ENCODE measurements around the gene POU2AF2. TPM values are rescaled to one million over a fixed set of nuclear protein-coding genes. Genes with fewer than 3 reads are reported as not detected.
A peak's percentile ranks its signal among the peaks of the same experiment; 100 is the strongest.
"Not testable (repeated sequence)": the region's sequence is repeated elsewhere in the genome, so short reads cannot be mapped to it uniquely, and the experiment has no call there.

Gene POU2AF2
- total and polyA plus RNA-seq, 2 of the 8 experiments (the other 6 are each of a cell fraction or from before 2014, with no cell fraction given), result not detected

- H2BK15ac ChIP-seq (ENCODE audit: low read length); H4K5ac ChIP-seq (ENCODE audit: insufficient read length, low read depth, low read length); H3K36me3 ChIP-seq (ENCODE audit: control insufficient read depth in 2 of 4, insufficient read depth in 4 of 4, low read length in 3 of 4); H3K9me3 ChIP-seq (ENCODE audit: insufficient read depth in 2 of 2, low read depth in 1 of 2, low read length in 1 of 2); H2BK5ac ChIP-seq (ENCODE audit: low read depth, low read length); H3K23me2 ChIP-seq (ENCODE audit: low read depth, low read length); H2BK12ac ChIP-seq (ENCODE audit: low read depth, low read length); H3K18ac ChIP-seq (ENCODE audit: extremely low read depth, low read length); H2AK5ac ChIP-seq (ENCODE audit: low read depth, low read length); H2BK20ac ChIP-seq (ENCODE audit: low read length); H3K79me1 ChIP-seq (ENCODE audit: low read depth, low read length); H3K14ac ChIP-seq (ENCODE audit: insufficient read length); POLR2A ChIA-PET (ENCODE audit: partially characterized antibody); H3K56ac ChIP-seq (replicated peaks; ENCODE audit: insufficient read length, low read depth, low read length); FAIRE-seq; H3K4ac ChIP-seq (replicated peaks; ENCODE audit: insufficient read length, low read depth, low read length); H3K23ac ChIP-seq (ENCODE audit: insufficient read length); H3K79me2 ChIP-seq (ENCODE audit: control insufficient read depth in 1 of 2, insufficient read depth in 2 of 2, low read length in 2 of 2); H4K91ac ChIP-seq (replicated peaks; ENCODE audit: insufficient read length, low read length); DNase-seq (ENCODE audit: low read depth in 1 of 2, low spot score in 2 of 2); H3K27ac ChIP-seq (ENCODE audit: low read depth, low read length); H3K4me2 ChIP-seq (ENCODE audit: insufficient read depth in 1 of 2, low read depth in 2 of 2, low read length in 2 of 2); H4K8ac ChIP-seq (ENCODE audit: extremely low read depth, insufficient read depth, low read length); H3K4me3 ChIP-seq (ENCODE audit: extremely low read depth in 1 of 4, insufficient read depth in 2 of 4, low read depth in 3 of 4, low read length in 4 of 4); H4K20me1 ChIP-seq (replicated peaks in 1 of 2; ENCODE audit: control insufficient read depth in 1 of 2, insufficient read depth in 2 of 2, low read length in 2 of 2); H3K27me3 ChIP-seq (replicated peaks in 1 of 4; ENCODE audit: control insufficient read depth in 3 of 4, extremely low read depth in 1 of 4, insufficient read depth in 3 of 4, low read length in 3 of 4); H3K9ac ChIP-seq (replicated peaks in 1 of 4; ENCODE audit: extremely low read depth in 1 of 4, low read depth in 3 of 4, low read length in 3 of 4); H3K4me1 ChIP-seq (replicated peaks in 1 of 4; ENCODE audit: control insufficient read depth in 3 of 4, insufficient read depth in 4 of 4, low read length in 3 of 4); H2BK120ac ChIP-seq (replicated peaks; ENCODE audit: low read depth, low read length): not testable (repeated sequence)
- 0 out of 2 replicates have a peak overlapping the region, but pooled peaks have one; percentile 3 for H2AFZ ChIP-seq (ENCODE audit: low read length)
- CTCF ChIA-PET (ENCODE audit: partially characterized antibody), result interaction anchor here (1.1 to 1.3 kb wide), 3 partner anchors 11 to 127 kb away, joined by 3 read pairs; no protein-coding TSS in a partner anchor
- 73% methylated on average over 6 of the region's 6 CpGs; no CpG with 5 or more reads in 1 of the 2 experiments for WGBS, 2 experiments (ENCODE audit: extremely low coverage in 1 of 2, insufficient coverage in 1 of 2, insufficient read length in 1 of 2, insufficient replicate concordance in 2 of 2, low coverage in 1 of 2, low lambda C conversion rate in 2 of 2, missing lambda C conversion rate in 1 of 2)
These were observed 74.7 kb downstream of the POU2AF2 start for GRCh38 chr11:111320199-111320598.

All from H1 (cell line).